Keratinocyte (primary cell): ENCODE results near the gene SLC2A5. TPM values are rescaled to one million over a fixed set of nuclear protein-coding genes. Genes with fewer than 3 reads are reported as not detected.
A peak's percentile ranks its signal among the peaks of the same experiment; 100 is the strongest.

Experiments
- DNase-seq: peaks from one replicate; pipeline ENCODE4 v3.0.0-alpha.2; 2011; ENCODE audit warnings: low read depth, missing footprints, low spot score
- FAIRE-seq: peaks from 2 replicates; lab custom pipeline; 2011; peaks lifted over from hg19 to GRCh38; lab: Jason Lieb, UNC
- H2AFZ ChIP-seq: 2 replicates; pipeline ENCODE4 v1.6.0; 2012; ENCODE audit warnings: low read length, control low read depth, inconsistent platforms; ENCODE audit not compliant: control insufficient read depth
- H3K27ac ChIP-seq: 2 replicates; pipeline ENCODE4 v1.5.1; 2011; ENCODE audit warnings: low read length; ENCODE audit not compliant: control insufficient read depth, insufficient read depth
- H3K27me3 ChIP-seq: 3 replicates; pipeline ENCODE4 v1.6.0; 2011; ENCODE audit warnings: low read length; ENCODE audit not compliant: control insufficient read depth, insufficient read depth; ENCODE audit errors: extremely low read depth
- H3K36me3 ChIP-seq, 2 experiments: 2 replicates in 1 of 2; 3 replicates in 1 of 2; pipeline ENCODE4 v1.5.1; 2011; ENCODE audit warnings: low read length in 2 of 2, mild to moderate bottlenecking in 1 of 2; ENCODE audit not compliant: control insufficient read depth in 2 of 2, insufficient read depth in 2 of 2; ENCODE audit errors: extremely low read depth in 1 of 2
- H3K4me1 ChIP-seq: 3 replicates; pipeline ENCODE4 v1.5.1; 2011; ENCODE audit warnings: low read length; ENCODE audit not compliant: control insufficient read depth, insufficient read depth; ENCODE audit errors: extremely low read depth
- H3K4me2 ChIP-seq: 3 replicates; pipeline ENCODE4 v1.6.0; 2011; ENCODE audit warnings: low read depth, low read length; ENCODE audit not compliant: control insufficient read depth, insufficient read depth; ENCODE audit errors: extremely low read depth
- H3K4me3 ChIP-seq, 3 experiments: fragments of 200-600 bp in 1 of 3; sonication (generic) in 1 of 3; 2 replicates in 2 of 3; 3 replicates in 1 of 3; pipeline ENCODE4 v1.5.1; 2011 to 2016; ENCODE audit warnings: low read length in 3 of 3, mild to moderate bottlenecking in 3 of 3, control low read depth in 2 of 3, inconsistent platforms in 1 of 3, low read depth in 1 of 3, mixed read lengths in 1 of 3, mixed run types in 1 of 3, moderate library complexity in 1 of 3; ENCODE audit not compliant: control insufficient read depth in 2 of 3, insufficient read depth in 2 of 3; ENCODE audit errors: extremely low read depth in 1 of 3
- H3K79me2 ChIP-seq: 2 replicates; pipeline ENCODE4 v1.6.0; 2012; ENCODE audit warnings: low read length; ENCODE audit not compliant: control insufficient read depth, insufficient read depth
- H3K9ac ChIP-seq: 3 replicates; pipeline ENCODE4 v1.6.0; 2011; ENCODE audit warnings: low read length; ENCODE audit not compliant: control insufficient read depth, insufficient read depth; ENCODE audit errors: extremely low read depth
- H3K9me1 ChIP-seq: 3 replicates; pipeline ENCODE4 v1.6.0; 2011; ENCODE audit warnings: low read length; ENCODE audit not compliant: control insufficient read depth, insufficient read depth; ENCODE audit errors: extremely low read depth
- H3K9me3 ChIP-seq: 2 replicates; pipeline ENCODE4 v1.5.1; 2012; ENCODE audit warnings: low read depth, low read length; ENCODE audit not compliant: control insufficient read depth
- H4K20me1 ChIP-seq: 3 replicates; pipeline ENCODE4 v1.6.0; 2011; ENCODE audit warnings: low read length; ENCODE audit not compliant: control insufficient read depth, insufficient read depth; ENCODE audit errors: extremely low read depth
- EZH2 ChIP-seq: IDR thresholded peaks from one replicate; pipeline ENCODE4 v1.6.1; 2012; ENCODE audit warnings: inconsistent platforms, mild to moderate bottlenecking, low read length, moderate library complexity
- dilution Hi-C: fragments of 300-500 bp; cut with MboI; formaldehyde crosslinking; loops from one replicate; pipeline ENCODE4 v1.7.0; 2020; ENCODE audit warnings: low sequenced_read_pairs; ENCODE audit not compliant: extremely low pct_ligation_motif_present
- polyA plus RNA-seq, 5 experiments: library from polyadenylated mRNA; depleted of rRNA in 3 of 5; stranded (reverse) in 3 of 5; stranded (forward) in 1 of 5; unstranded in 1 of 5; fragments of >200 nt; gene quantifications; 1 replicate in 1 of 5; 2 replicates in 3 of 5; 3 replicates in 1 of 5; pipeline versions ENCODE4 v1.2.1 to v1.2.3, GENCODE V29; 2011 to 2012; ENCODE audit warnings: missing spikeins in 2 of 5, low read depth in 1 of 5, low replicate concordance in 1 of 5
- small RNA-seq, 3 experiments: library from RNA; depleted of rRNA; stranded (forward); fragments of <200 nt; gene quantifications; one replicate each; pipeline ENCODE3, GENCODE V24; 2012; ENCODE audit warnings: low read depth in 3 of 3, low replicate concordance in 1 of 3; ENCODE audit not compliant: insufficient read length in 3 of 3
- TF ChIP-seq, protein P1 (sequence below), 3 experiments: IDR thresholded peaks in 1 of 3; conservative IDR thresholded peaks in 1 of 3; optimal IDR thresholded peaks in 1 of 3; 2 replicates in 2 of 3; 3 replicates in 1 of 3; pipeline versions ENCODE3 to v1.5.1; 2011; ENCODE audit warnings: low read length in 3 of 3, mild to moderate bottlenecking in 3 of 3, moderate library complexity in 2 of 3, control low read depth in 1 of 3, inconsistent platforms in 1 of 3; ENCODE audit not compliant: insufficient read depth in 2 of 3; ENCODE audit errors: extremely low read depth in 1 of 3

SLC2A5 gene
- polyA plus RNA-seq, 1 donor (not counting 4 experiments of a cell fraction or from before 2014, with no cell fraction given): 0.77 TPM

DNA sequence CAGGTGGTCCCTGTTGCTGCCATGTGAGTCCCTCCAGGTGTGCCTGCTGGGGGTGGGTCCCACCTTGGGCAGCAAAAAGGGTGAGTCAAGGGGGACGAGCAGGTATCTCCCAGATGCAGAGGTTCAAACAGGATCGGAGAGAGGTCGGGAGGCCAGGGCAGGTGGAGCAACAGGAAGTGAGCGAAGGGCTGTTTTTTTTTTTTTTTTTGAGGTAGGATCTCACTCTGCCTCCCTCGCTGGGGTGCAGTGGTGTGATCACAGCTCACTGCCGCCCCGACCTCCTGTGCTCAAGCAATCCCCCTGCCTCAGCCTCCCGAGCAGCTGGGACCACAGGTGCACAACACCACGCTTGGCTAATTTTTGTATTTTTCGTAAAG is 82.6 kb downstream of the SLC2A5 start:
- Histone ChIP-seq H4K20me1 (no peaks in the 10 kb centered on the region), H3K9ac (no peak overlapping the region), H3K9me3 (no peaks in the 10 kb centered on the region), H3K4me3 (no peak overlapping the region), H3K4me1 (peaks cover 8% of the 10 kb centered on the region), H3K4me2 (no peak overlapping the region), H3K79me2 (no peaks in the 10 kb centered on the region), H3K36me3 (no peaks in the 10 kb centered on the region), H3K9me1 (no peaks in the 10 kb centered on the region), H3K27ac (peak overlapping the region; percentile 95), H2AFZ (no peak overlapping the region), H3K27me3 (no peaks in the 10 kb centered on the region)
- FAIRE-seq (no peak), DNase-seq (no peak)
- dilution Hi-C loops: no loop called here
- TF ChIP-seq, protein P1, sequence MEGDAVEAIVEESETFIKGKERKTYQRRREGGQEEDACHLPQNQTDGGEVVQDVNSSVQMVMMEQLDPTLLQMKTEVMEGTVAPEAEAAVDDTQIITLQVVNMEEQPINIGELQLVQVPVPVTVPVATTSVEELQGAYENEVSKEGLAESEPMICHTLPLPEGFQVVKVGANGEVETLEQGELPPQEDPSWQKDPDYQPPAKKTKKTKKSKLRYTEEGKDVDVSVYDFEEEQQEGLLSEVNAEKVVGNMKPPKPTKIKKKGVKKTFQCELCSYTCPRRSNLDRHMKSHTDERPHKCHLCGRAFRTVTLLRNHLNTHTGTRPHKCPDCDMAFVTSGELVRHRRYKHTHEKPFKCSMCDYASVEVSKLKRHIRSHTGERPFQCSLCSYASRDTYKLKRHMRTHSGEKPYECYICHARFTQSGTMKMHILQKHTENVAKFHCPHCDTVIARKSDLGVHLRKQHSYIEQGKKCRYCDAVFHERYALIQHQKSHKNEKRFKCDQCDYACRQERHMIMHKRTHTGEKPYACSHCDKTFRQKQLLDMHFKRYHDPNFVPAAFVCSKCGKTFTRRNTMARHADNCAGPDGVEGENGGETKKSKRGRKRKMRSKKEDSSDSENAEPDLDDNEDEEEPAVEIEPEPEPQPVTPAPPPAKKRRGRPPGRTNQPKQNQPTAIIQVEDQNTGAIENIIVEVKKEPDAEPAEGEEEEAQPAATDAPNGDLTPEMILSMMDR (optimal IDR thresholded peaks at IDR 0.05 in 1 of 3, IDR thresholded peaks at IDR 0.05 in 1 of 3, conservative IDR thresholded peaks at IDR 0.05 in 1 of 3; ENCODE audit: extremely low read depth in 1 of 3, insufficient read depth in 2 of 3, low read length in 3 of 3): no peak
- TF ChIP-seq EZH2: no peak

DNA sequence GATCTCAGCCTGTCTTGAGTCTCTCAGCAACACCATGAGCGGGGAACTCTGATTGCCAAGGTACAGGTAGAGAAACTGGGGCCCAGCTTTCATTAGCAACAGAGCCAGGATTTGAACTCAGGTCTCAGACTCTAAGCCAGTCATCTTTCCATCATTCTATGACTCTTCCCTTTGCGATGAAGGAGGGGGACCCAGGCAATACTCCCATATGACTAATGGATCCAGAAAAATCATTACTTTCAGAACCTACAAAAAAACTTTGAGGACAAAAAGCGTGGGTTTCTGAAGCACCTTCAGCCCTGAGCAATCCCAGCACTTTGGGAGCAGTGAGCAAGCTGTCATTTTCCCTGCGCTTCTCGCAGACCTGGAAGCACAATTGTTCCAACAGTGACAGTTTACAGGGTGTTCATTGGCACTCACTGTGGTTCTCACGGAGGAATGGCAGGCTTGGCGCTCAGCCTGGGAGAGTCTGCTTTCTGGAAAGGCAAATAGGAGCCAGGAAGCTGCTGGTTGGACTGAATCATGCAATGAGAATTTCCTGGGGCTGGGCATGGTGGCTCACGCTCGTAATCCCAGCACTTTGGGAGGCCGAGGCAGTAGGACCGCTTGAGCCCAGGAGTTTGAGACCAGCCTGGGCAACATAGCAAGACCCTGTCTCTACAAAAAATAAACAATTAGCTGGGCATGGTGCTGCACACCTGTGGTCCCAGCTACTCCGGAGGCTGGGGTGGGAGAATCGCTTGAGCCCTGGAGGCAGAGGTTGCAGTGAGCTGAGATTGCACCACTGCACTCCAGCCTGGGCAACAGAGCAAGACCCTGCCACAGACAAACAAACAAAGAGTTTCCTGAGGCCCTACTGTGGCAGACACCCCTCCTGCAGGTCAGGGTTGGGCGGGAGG is 83.3 kb downstream of the SLC2A5 start:
- Histone ChIP-seq H3K9ac (peak overlapping the region; percentile 72), H3K4me1 (peaks cover 8% of the 10 kb centered on the region), H3K36me3 (no peaks in the 10 kb centered on the region), H3K27ac (peak overlapping the region; percentile 95), H2AFZ (peak overlapping the region; percentile 81), H3K4me3 (peak overlapping the region in 2 of 3 experiments; percentile 10 to 15), H3K79me2 (no peaks in the 10 kb centered on the region), H3K27me3 (no peaks in the 10 kb centered on the region), H3K4me2 (peak overlapping the region; percentile 74), H4K20me1 (no peaks in the 10 kb centered on the region), H3K9me1 (no peaks in the 10 kb centered on the region), H3K9me3 (no peaks in the 10 kb centered on the region)
- DNase-seq: peak; percentile 65
- TF ChIP-seq, protein P1 (optimal IDR thresholded peaks at IDR 0.05 in 1 of 3, IDR thresholded peaks at IDR 0.05 in 1 of 3, conservative IDR thresholded peaks at IDR 0.05 in 1 of 3; ENCODE audit: extremely low read depth in 1 of 3, insufficient read depth in 2 of 3, low read length in 3 of 3): no peak
- TF ChIP-seq EZH2: no peak
- peak; percentile 90 for FAIRE-seq
- dilution Hi-C loops: no loop called here

Small RNA genes within 50 kb of the gene (small RNA-seq; reads per million reads assigned to genes)
- gene RF00424: 0 to 0.67 (median 0.50) reads per million in 3 experiments

Other genes starting within 250 kb of the SLC2A5 start
- gene ENO1, start 190.9 kb downstream of the SLC2A5 start, polyA plus RNA-seq: 1,831 to 2,152 TPM (median 1,908 TPM) in 3 replicates
- not detected in 3 replicates for gene CA6, start 123.8 kb downstream of the SLC2A5 start, polyA plus RNA-seq
- gene SLC2A7, start 43.2 kb downstream of the SLC2A5 start, polyA plus RNA-seq: not detected in 3 replicates
- gene GPR157, start 59.5 kb upstream of the SLC2A5 start, polyA plus RNA-seq: 4.4 to 6.5 TPM (median 6.1 TPM) in 3 replicates
- 3.3 to 4.5 TPM (median 4.4 TPM) in 3 replicates for gene H6PD, start 165.1 kb upstream of the SLC2A5 start, polyA plus RNA-seq
- gene SPSB1, start 223.3 kb upstream of the SLC2A5 start, polyA plus RNA-seq: 16.9 to 43.2 TPM (median 19.8 TPM) in 3 replicates